ENCODE measurements around the gene ABCA1.
"Not testable (repeated sequence)": the region's sequence is repeated elsewhere in the genome, so short reads cannot be mapped to it uniquely, and the experiment has no call there.

The ABCA1 gene

GRCh38 chr9:104787306-104788015, 140.5 kb downstream of the ABCA1 start:
- DNase-seq: no peak

GRCh38 chr9:104786293-104786692, 141.7 kb downstream of the ABCA1 start:
- no peak for DNase-seq

- DNase-seq: no peak
Measured at GRCh38 chr9:104784098-104784497, 143.9 kb downstream of the ABCA1 start.

GRCh38 chr9:104783588-104783987, 144.4 kb downstream of the ABCA1 start:
- no peak for DNase-seq

GRCh38 chr9:104780796-104781395, 147.1 kb downstream of the ABCA1 start:
- DNase-seq: no peak

- DNase-seq: no peak
Measured at GRCh38 chr9:104779946-104780535, 147.9 kb downstream of the ABCA1 start.

- no peak for DNase-seq
Measured at GRCh38 chr9:104779334-104779733, 148.6 kb downstream of the ABCA1 start.

GRCh38 chr9:104778802-104779201, 149.2 kb downstream of the ABCA1 start:
- no peak for DNase-seq

GRCh38 chr9:104776797-104777196, 151.2 kb downstream of the ABCA1 start:
- DNase-seq: no peak

GRCh38 chr9:104775976-104776375, 152.0 kb downstream of the ABCA1 start:
- no peak for DNase-seq

GRCh38 chr9:104775574-104775936, 152.4 kb downstream of the ABCA1 start:
- no peak for DNase-seq

- DNase-seq: no peak
Measured at GRCh38 chr9:104774831-104775573, 153.0 kb downstream of the ABCA1 start.

- no peak for DNase-seq
Measured at GRCh38 chr9:104774132-104774531, 153.8 kb downstream of the ABCA1 start.

GRCh38 chr9:104772714-104773510, 155.0 kb downstream of the ABCA1 start:
- no peak for DNase-seq

GRCh38 chr9:104769655-104770054, 158.3 kb downstream of the ABCA1 start:
- DNase-seq: no peak

- not testable (repeated sequence) for DNase-seq
Measured at GRCh38 chr9:104769029-104769428, 158.9 kb downstream of the ABCA1 start.

GRCh38 chr9:104767507-104767906, 160.4 kb downstream of the ABCA1 start:
- no peak for DNase-seq

- DNase-seq: no peak
Measured at GRCh38 chr9:104766025-104766424, 161.9 kb downstream of the ABCA1 start.

- DNase-seq: no peak
Measured at GRCh38 chr9:104765138-104765537, 162.8 kb downstream of the ABCA1 start.

- no peak for DNase-seq
Measured at GRCh38 chr9:104758974-104759373, 169.0 kb downstream of the ABCA1 start.

- DNase-seq: no peak
Measured at GRCh38 chr9:104750185-104750767, 177.7 kb downstream of the ABCA1 start.

GRCh38 chr9:104748359-104749031, 179.5 kb downstream of the ABCA1 start:
- no peak for DNase-seq

All from activated effector memory CD4-positive, alpha-beta T cell treated with anti-CD3 and anti-CD28 coated beads, Interleukin-2, amount 50 U/mL, for 16 hours (primary cell).